ENCODE data around the gene MTCL3.
A peak's percentile ranks its signal among the peaks of the same experiment; 100 is the strongest.

Gene MTCL3

GRCh38 chr6:127514773-127515227, 4.3 kb downstream of the MTCL3 start:
- WGBS, result 6% methylated on average over 32 of the region's 32 CpGs
- no peak overlapping the region for H3K27ac ChIP-seq (ENCODE audit: low read depth in 1 of 2, low read length in 2 of 2)
- H3K4me1 ChIP-seq (ENCODE audit: control insufficient read depth in 4 of 4, insufficient read depth in 4 of 4, low read length in 3 of 4), result peaks cover 11 to 28% (median 16%) of the 10 kb centered on the region in 4 donors
- peak overlapping the region in 1 of 3 donors; percentile 65 for H3K4me3 ChIP-seq (ENCODE audit: low read depth in 1 of 3, low read length in 3 of 3)
- DNase-seq (ENCODE audit: low spot score), result no peak
- no peaks in the 10 kb centered on the region for H3K36me3 ChIP-seq (ENCODE audit: control insufficient read depth in 4 of 4, insufficient read depth in 3 of 4, low read depth in 1 of 4, low read length in 3 of 4)
- peaks cover 0 to 30% (median 10%) of the 10 kb centered on the region in 4 donors for H3K27me3 ChIP-seq (ENCODE audit: control insufficient read depth in 4 of 4, insufficient read depth in 4 of 4, low read length in 3 of 4)
- peaks cover 0 to 4% (median 0%) of the 10 kb centered on the region in 4 donors for H3K9me3 ChIP-seq (ENCODE audit: control insufficient read depth in 4 of 4, low read length in 3 of 4)
- H3K9ac ChIP-seq (ENCODE audit: low read depth in 1 of 2, low read length in 2 of 2), result no peak overlapping the region
- no peak for TF ChIP-seq TAF1 (conservative IDR thresholded peaks at IDR 0.05)
- TF ChIP-seq RXRA (IDR thresholded peaks at IDR 0.05), result no peak
- TF ChIP-seq REST (IDR thresholded peaks at IDR 0.05), result no peak
- TF ChIP-seq ATF3 (IDR thresholded peaks at IDR 0.05), result no peak
- no peak for TF ChIP-seq ZBTB33 (IDR thresholded peaks at IDR 0.05)
- TF ChIP-seq FOXA2 (IDR thresholded peaks at IDR 0.05), result no peak
- TF ChIP-seq FOXA1 (IDR thresholded peaks at IDR 0.05), result no peak
- TF ChIP-seq JUND (IDR thresholded peaks at IDR 0.05), result no peak
- TF ChIP-seq GABPA (IDR thresholded peaks at IDR 0.05 in 1 of 2, conservative IDR thresholded peaks at IDR 0.05 in 1 of 2), result no peak

- Histone ChIP-seq H3K27ac (ENCODE audit: low read depth in 1 of 2, low read length in 2 of 2) (no peak overlapping the region), H3K4me3 (ENCODE audit: low read depth in 1 of 3, low read length in 3 of 3) (peak overlapping the region in 1 of 3 donors; percentile 65), H3K36me3 (ENCODE audit: control insufficient read depth in 4 of 4, insufficient read depth in 3 of 4, low read depth in 1 of 4, low read length in 3 of 4) (no peaks in the 10 kb centered on the region), H3K4me1 (ENCODE audit: control insufficient read depth in 4 of 4, insufficient read depth in 4 of 4, low read length in 3 of 4) (peaks cover 11 to 26% (median 16%) of the 10 kb centered on the region in 4 donors), H3K9ac (ENCODE audit: low read depth in 1 of 2, low read length in 2 of 2) (no peak overlapping the region), H3K9me3 (ENCODE audit: control insufficient read depth in 4 of 4, low read length in 3 of 4) (peaks cover 0 to 4% (median 0%) of the 10 kb centered on the region in 4 donors), H3K27me3 (ENCODE audit: control insufficient read depth in 4 of 4, insufficient read depth in 4 of 4, low read length in 3 of 4) (peaks cover 0 to 28% (median 9%) of the 10 kb centered on the region in 4 donors)
- 23% methylated on average over 8 of the region's 8 CpGs for WGBS
- TF ChIP-seq CTCF (IDR thresholded peaks at IDR 0.05; ENCODE audit: low read depth, low read length, missing input control), result no peak
- TF ChIP-seq HNF4G (IDR thresholded peaks at IDR 0.05), result no peak
- TF ChIP-seq EGR1 (IDR thresholded peaks at IDR 0.05; ENCODE audit: low read depth in 2 of 2), result no peak
- no peak for TF ChIP-seq HNF4A (conservative IDR thresholded peaks at IDR 0.05)
- TF ChIP-seq REST (IDR thresholded peaks at IDR 0.05), result no peak
- no peak for TF ChIP-seq FOXA2 (IDR thresholded peaks at IDR 0.05)
- no peak for TF ChIP-seq FOXA1 (IDR thresholded peaks at IDR 0.05)
- no peak for TF ChIP-seq TAF1 (conservative IDR thresholded peaks at IDR 0.05)
- TF ChIP-seq NR2F2 (IDR thresholded peaks at IDR 0.05), result no peak
- no peak for TF ChIP-seq YY1 (IDR thresholded peaks at IDR 0.05)
- TF ChIP-seq JUND (IDR thresholded peaks at IDR 0.05), result no peak
- TF ChIP-seq SP1 (IDR thresholded peaks at IDR 0.05), result no peak
- no peak for TF ChIP-seq ZBTB33 (IDR thresholded peaks at IDR 0.05)
- TF ChIP-seq RAD21 (IDR thresholded peaks at IDR 0.05), result no peak
- TF ChIP-seq MAX (IDR thresholded peaks at IDR 0.05), result no peak
- DNase-seq (ENCODE audit: low spot score), result no peak
Measured at GRCh38 chr6:127514179-127514772, 4.9 kb downstream of the MTCL3 start.
